Tibial artery (tissue), 4 donors: ENCODE results near the gene GRIK1.

Source experiments
- DNase-seq, 2 donors: peaks; one replicate each; pipeline ENCODE4 v3.0.0-alpha.2; 2019
- H3K27ac ChIP-seq, 2 donors: fragments of 200-600 bp; sonication (generic) in 1 of 2; 1 replicate in 1 of 2; 2 replicates in 1 of 2; pipeline ENCODE4 v1.5.1; 2018 to 2019; ENCODE audit warnings: mild to moderate bottlenecking in 1 of 2
- H3K27me3 ChIP-seq, 2 donors: fragments of 200-600 bp; sonication (generic) in 1 of 2; one replicate each; pipeline versions ENCODE4 v1.5.1 to v1.6.0; 2016 to 2019
- H3K36me3 ChIP-seq, 3 donors: fragments of 200-600 bp; sonication (generic) in 2 of 3; one replicate each; pipeline ENCODE4 v1.5.1; 2016 to 2019; ENCODE audit warnings: mild to moderate bottlenecking in 2 of 3
- H3K4me1 ChIP-seq, 4 donors: fragments of 200-600 bp; sonication (generic) in 2 of 4; 1 replicate in 3 of 4; 2 replicates in 1 of 4; pipeline ENCODE4 v1.5.1; 2016 to 2019
- H3K4me3 ChIP-seq, 2 donors: fragments of 200-600 bp; sonication (generic) in 1 of 2; 1 replicate in 1 of 2; 2 replicates in 1 of 2; pipeline ENCODE4 v1.5.1; 2018 to 2019; ENCODE audit warnings: mild to moderate bottlenecking in 2 of 2
- H3K9me3 ChIP-seq, 3 donors: fragments of 200-600 bp; sonication (generic) in 1 of 3; one replicate each; pipeline ENCODE4 v1.5.1; 2016 to 2019
- CTCF ChIP-seq, 2 experiments: fragments of 200-600 bp in 1 of 2; fragments of 450-650 bp in 1 of 2; IDR thresholded peaks; one replicate each; pipeline ENCODE4 v1.5.1; 2017 to 2019; ENCODE audit warnings: antibody characterized with exemption in 2 of 2, mild to moderate bottlenecking in 1 of 2, moderate library complexity in 1 of 2
- intact Hi-C: fragments of 100-400 bp; cut with DNase I; formaldehyde crosslinking; loops from one replicate; pipeline ENCODE4 v1.15.0; 2023; ENCODE audit warnings: low total_unique reads

The GRIK1 gene

GRCh38 chr21:29557200-29557599, 382.6 kb downstream of the GRIK1 start:
- no peaks in the 10 kb centered on the region for H3K9me3 ChIP-seq
- no peak overlapping the region for H3K27ac ChIP-seq
- H3K36me3 ChIP-seq = no peaks in the 10 kb centered on the region
- H3K27me3 ChIP-seq = no peaks in the 10 kb centered on the region
- H3K4me3 ChIP-seq = no peak overlapping the region
- intact Hi-C loops = no loop called here
- DNase-seq = no peak
- no peak for TF ChIP-seq CTCF (IDR thresholded peaks at IDR 0.05)
- H3K4me1 ChIP-seq = no peaks in the 10 kb centered on the region

- H3K36me3 ChIP-seq = no peaks in the 10 kb centered on the region
These were observed 384.2 kb downstream of the GRIK1 start for GRCh38 chr21:29555601-29556000.

GRCh38 chr21:29550205-29550604, 389.6 kb downstream of the GRIK1 start:
- no peak for DNase-seq
- H3K9me3 ChIP-seq = no peaks in the 10 kb centered on the region
- no peak overlapping the region for H3K4me3 ChIP-seq
- H3K27ac ChIP-seq = no peak overlapping the region
- H3K36me3 ChIP-seq = no peaks in the 10 kb centered on the region
- no peaks in the 10 kb centered on the region for H3K4me1 ChIP-seq
- TF ChIP-seq CTCF (IDR thresholded peaks at IDR 0.05) = no peak
- intact Hi-C loops = no loop called here
- no peaks in the 10 kb centered on the region for H3K27me3 ChIP-seq

More at GRCh38 chr21:29555601-29556000, 384.2 kb downstream of the GRIK1 start:
- no peak overlapping the region for H3K27ac ChIP-seq
- DNase-seq = no peak
- no peak overlapping the region for H3K4me3 ChIP-seq
- no peak for TF ChIP-seq CTCF (IDR thresholded peaks at IDR 0.05)
- intact Hi-C loops = no loop called here
- H3K27me3 ChIP-seq = no peaks in the 10 kb centered on the region
- no peaks in the 10 kb centered on the region for H3K9me3 ChIP-seq
- H3K4me1 ChIP-seq = no peaks in the 10 kb centered on the region

- Histone ChIP-seq H3K4me3 (no peak overlapping the region), H3K36me3 (no peaks in the 10 kb centered on the region), H3K27ac (no peak overlapping the region), H3K9me3 (no peaks in the 10 kb centered on the region), H3K4me1 (no peaks in the 10 kb centered on the region), H3K27me3 (no peaks in the 10 kb centered on the region)
- no peak for TF ChIP-seq CTCF (IDR thresholded peaks at IDR 0.05)
- DNase-seq = no peak
- intact Hi-C loops = no loop called here
These were observed 390.2 kb downstream of the GRIK1 start for GRCh38 chr21:29549614-29550013.

- no peak for DNase-seq
- no peaks in the 10 kb centered on the region for H3K36me3 ChIP-seq
- TF ChIP-seq CTCF (IDR thresholded peaks at IDR 0.05) = no peak
- H3K4me1 ChIP-seq = no peaks in the 10 kb centered on the region
- no peak overlapping the region for H3K4me3 ChIP-seq
- H3K9me3 ChIP-seq = no peaks in the 10 kb centered on the region
- no peaks in the 10 kb centered on the region for H3K27me3 ChIP-seq
- no peak overlapping the region for H3K27ac ChIP-seq
- intact Hi-C loops = no loop called here
These were observed 391.8 kb downstream of the GRIK1 start for GRCh38 chr21:29547998-29548397.

- TF ChIP-seq CTCF (IDR thresholded peaks at IDR 0.05) = no peak
- Histone ChIP-seq H3K4me3 (no peak overlapping the region), H3K9me3 (no peaks in the 10 kb centered on the region), H3K4me1 (no peaks in the 10 kb centered on the region), H3K27me3 (no peaks in the 10 kb centered on the region), H3K27ac (no peak overlapping the region), H3K36me3 (no peaks in the 10 kb centered on the region)
- DNase-seq = no peak
- intact Hi-C loops = no loop called here
These were observed 393.7 kb downstream of the GRIK1 start for GRCh38 chr21:29546071-29546470.
